AG09319 (cell line): ENCODE data around the gene KRTAP10-9.
"Not testable (repeated sequence)": the region's sequence is repeated elsewhere in the genome, so short reads cannot be mapped to it uniquely, and the experiment has no call there.

Experiments
- DNase-seq: peaks from one replicate; pipeline ENCODE4 v3.0.0-alpha.2; 2010; ENCODE audit warnings: low read depth; ENCODE audit errors: extremely low read depth
- TF ChIP-seq, protein P1 (sequence below): IDR thresholded peaks from 2 replicates; pipeline ENCODE4 v1.5.1; 2011; ENCODE audit warnings: low read depth, mild to moderate bottlenecking, inconsistent platforms, low read length, moderate library complexity

Gene KRTAP10-9

DNA sequence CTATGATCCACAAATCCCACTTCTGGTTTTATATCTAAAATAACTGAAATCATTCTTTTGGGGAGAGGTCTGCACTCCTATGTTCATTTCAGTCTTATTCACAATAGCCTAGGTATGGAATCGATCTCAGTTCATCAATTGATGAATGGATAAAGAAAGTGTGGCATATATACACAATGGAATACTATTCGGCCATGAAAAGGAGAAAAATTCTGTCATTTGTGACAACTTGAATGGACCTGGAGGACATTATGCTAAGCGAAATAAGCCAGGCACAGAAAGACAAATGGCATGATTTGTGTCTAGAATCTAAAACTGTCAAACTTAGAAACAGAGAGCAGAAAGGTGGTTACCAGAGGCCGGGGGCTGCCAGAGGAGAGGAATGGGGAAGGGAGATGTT is 20.4 kb upstream of the KRTAP10-9 start:
- no peak for DNase-seq

DNA sequence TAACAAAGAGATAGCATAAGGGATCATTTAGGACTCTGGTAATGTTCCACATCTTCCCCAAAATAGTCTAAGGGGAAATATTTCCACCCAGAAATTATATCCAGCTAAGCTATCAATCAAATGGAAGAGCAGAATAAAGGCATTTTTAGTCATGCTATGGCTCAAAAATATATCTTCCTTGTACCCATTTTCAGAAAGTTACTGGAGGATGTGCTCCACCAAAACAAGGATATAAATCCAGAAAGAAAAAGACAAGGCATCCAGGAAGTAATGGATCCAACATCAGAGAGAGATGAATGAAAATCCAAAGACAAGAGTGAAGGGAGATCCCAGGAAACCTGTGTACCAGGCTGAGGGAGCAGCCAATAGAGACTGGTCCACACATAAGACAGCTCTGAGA is 17.7 kb upstream of the KRTAP10-9 start:
- TF ChIP-seq, protein P1, sequence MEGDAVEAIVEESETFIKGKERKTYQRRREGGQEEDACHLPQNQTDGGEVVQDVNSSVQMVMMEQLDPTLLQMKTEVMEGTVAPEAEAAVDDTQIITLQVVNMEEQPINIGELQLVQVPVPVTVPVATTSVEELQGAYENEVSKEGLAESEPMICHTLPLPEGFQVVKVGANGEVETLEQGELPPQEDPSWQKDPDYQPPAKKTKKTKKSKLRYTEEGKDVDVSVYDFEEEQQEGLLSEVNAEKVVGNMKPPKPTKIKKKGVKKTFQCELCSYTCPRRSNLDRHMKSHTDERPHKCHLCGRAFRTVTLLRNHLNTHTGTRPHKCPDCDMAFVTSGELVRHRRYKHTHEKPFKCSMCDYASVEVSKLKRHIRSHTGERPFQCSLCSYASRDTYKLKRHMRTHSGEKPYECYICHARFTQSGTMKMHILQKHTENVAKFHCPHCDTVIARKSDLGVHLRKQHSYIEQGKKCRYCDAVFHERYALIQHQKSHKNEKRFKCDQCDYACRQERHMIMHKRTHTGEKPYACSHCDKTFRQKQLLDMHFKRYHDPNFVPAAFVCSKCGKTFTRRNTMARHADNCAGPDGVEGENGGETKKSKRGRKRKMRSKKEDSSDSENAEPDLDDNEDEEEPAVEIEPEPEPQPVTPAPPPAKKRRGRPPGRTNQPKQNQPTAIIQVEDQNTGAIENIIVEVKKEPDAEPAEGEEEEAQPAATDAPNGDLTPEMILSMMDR, result no peak

More for the DNA sequence above, 20.4 kb upstream of the KRTAP10-9 start:
- TF ChIP-seq, protein P1, result no peak

DNA sequence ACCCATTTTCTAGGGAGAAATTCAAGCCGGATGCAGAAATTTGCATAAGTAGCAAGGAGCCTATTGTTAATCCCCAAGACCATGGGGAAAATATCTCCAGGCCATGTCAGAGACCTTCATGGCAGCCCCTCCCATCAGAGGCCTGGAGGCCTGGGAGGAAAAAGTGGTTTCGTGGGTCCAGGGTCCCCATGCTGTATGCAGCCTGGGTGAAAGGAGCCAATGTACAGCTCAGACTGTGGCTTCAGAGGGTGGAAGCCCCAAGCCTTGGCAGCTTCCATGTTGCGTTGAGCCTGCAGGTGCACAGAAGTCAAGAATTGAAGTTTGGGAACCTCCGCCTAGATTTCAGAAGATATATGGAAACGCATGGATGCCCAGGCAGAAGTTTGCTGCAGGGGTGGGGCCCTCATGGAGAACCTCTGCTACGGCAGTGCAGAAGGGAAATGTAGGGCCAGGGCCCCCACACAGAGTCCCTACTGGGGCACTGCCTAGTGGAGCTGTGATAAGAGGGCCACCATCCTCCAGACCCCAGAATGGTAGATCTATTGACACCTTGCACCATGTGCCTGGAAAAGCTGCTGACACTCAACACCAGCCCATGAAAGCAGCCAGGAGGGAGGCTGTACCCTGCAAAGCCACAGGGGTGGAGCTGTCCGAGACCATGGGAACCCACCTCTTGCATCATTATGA is 16.6 kb upstream of the KRTAP10-9 start:
- DNase-seq, result not testable (repeated sequence)

More for the DNA sequence above, 17.7 kb upstream of the KRTAP10-9 start:
- DNase-seq, result no peak

DNA sequence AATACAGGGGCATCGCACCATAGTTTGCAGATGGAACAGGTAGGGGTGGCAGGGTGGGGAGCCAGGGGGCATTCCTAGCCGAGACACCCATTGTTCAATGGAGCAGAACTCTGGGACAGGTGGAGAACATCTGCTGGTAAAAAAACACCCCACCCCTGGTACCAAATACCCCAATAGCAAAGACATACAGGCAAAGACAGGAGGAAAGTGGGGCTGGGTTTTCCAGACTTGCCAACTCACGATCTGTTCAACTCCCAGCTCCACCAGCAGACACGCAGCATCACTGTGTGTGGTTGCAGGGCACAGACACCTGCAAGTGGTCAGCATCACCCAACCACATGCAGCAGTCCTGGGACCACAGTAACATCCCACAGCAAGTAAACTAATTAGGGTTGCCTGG is 15.3 kb upstream of the KRTAP10-9 start:
- TF ChIP-seq, protein P1, result no peak
- DNase-seq, result no peak

DNA sequence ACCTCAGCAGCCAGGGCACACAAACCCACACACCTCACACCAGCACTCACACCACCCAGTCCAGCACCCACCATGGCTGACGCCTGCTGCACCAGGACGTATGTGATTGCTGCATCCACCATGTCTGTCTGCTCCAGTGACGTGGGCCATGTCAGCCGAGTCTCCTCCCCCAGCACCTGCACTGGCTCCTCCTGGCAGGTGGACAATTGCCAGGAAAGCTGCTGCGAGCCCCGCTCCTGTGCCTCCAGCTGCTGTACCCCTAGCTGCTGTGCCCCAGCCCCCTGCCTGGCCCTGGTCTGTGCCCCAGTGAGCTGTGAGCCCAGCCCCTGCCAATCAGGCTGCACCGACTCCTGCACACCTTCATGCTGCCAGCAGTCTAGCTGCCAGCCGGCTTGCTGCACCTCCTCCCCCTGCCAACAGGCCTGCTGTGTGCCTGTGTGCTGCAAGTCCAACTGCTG is 14.8 kb upstream of the KRTAP10-9 start, which contains the start of gene KRTAP10-8:
Gene KRTAP10-8, plus strand, starts transcription at position 51 of the 458 bp plus-strand sequence. Its CDS starts 22 bp downstream, at position 73.
- TF ChIP-seq, protein P1, result no peak
- DNase-seq, result no peak

DNA sequence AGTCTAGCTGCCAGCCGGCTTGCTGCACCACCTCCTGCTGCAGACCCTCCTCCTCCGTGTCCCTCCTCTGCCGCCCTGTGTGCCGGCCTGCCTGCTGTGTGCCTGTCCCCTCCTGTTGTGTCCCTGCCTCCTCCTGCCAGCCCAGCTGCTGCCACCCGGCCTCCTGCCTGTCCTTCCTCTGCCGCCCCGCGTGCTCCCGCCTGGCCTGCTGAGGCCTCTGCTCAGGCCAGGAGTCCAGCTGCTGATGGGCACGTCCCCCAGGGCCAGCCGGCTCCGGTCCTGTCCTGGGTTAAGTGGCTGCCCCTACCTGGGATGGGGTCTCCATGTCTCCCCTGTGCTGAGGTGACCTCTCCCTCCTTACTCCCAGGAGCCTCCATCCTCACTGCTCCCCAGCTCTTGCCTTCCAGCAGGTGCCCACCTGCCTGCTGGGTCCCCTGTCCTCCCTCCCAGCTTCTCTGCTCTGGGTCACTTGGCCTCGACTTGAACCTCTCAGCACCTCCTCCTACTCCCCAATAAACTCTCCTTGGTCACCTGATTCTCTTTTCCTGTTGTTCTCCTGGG is 14.1 kb upstream of the KRTAP10-9 start:
- no peak for DNase-seq

DNA sequence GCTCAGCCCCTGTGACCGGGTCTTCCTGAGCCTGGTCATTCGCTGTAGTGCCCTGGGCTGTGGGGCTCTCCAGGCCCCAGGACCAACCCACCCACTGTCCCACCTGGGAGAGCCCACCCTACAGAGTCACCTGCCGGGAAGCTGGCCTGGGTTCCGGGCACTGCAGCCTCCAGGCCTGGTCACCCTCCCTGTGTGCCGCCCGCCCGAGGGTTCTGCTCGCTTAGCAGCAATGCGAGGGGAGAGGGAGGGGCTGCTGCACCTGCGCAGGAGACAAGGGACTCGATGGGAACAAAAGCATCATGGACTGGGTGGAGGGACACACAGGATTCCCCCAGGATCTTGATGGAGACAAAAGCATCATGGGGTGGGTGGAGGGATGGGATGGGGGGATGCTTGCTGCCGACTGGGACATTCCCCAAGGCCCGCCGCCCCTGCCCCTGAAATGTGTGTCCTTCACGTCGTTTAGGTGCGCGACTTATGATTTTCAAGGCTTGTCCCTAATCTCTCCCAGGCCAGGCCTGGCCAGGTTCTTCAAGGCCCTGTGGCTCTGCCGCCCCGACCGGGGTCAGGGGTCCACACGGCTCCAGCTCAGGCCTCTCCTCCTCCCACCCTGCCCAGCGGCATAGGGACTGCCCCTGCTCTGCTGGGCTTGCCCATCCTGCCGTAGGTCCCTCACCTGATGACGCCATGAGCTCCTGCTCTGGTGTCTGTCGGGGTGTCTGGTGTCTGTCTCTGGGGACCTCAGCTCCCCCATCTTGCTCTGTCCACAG is 13.3 kb upstream of the KRTAP10-9 start:
- TF ChIP-seq, protein P1, result no peak

More for the DNA sequence above, 14.1 kb upstream of the KRTAP10-9 start:
- TF ChIP-seq, protein P1, result no peak

More for the DNA sequence above, 13.3 kb upstream of the KRTAP10-9 start:
- no peak for DNase-seq
